T-helper 2 cell treated with Interferon-gamma antibody and Interleukin-4, amounts not matched to agents 100 ng/mL and 5 ng/mL, for 36 hours (primary cell): ENCODE data around the gene RIMBP2. TPM values are rescaled to one million over a fixed set of nuclear protein-coding genes. Genes with fewer than 3 reads are reported as not detected.

Source experiments
- intact Hi-C: fragments of 100-400 bp; cut with micrococcal nuclease; formaldehyde crosslinking; loops from one replicate; pipeline ENCODE4 v1.15.1; 2023
- total RNA-seq: library from RNA; stranded (reverse); gene quantifications from 2 replicates; pipeline ENCODE4 v1.2.3, GENCODE V29; 2022

Gene RIMBP2
- total RNA-seq, 1 donor from 2014 or later = not detected

DNA sequence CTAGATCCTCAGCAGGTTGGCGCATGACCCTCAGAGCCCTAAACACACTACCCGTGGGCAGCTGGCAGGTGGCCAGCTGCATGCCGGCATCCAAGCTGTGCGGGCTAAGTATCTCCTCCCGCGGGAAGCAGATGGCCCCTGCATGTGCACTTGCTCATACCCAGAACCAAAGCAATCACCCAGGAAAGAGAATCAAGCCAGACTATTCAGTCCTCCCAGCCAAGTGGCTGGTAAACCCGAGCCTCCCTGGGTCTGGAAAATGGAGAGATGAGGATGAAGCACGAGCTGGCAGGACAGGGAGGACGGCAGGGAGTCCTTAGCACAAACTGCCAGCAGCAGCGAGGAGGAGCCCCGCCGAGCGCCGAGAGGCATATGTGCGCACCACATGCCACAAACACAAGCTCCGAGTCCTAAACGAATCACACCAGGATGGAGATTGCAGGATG lies 139.7 kb downstream of the RIMBP2 start:
- intact Hi-C loops = no loop called here

DNA sequence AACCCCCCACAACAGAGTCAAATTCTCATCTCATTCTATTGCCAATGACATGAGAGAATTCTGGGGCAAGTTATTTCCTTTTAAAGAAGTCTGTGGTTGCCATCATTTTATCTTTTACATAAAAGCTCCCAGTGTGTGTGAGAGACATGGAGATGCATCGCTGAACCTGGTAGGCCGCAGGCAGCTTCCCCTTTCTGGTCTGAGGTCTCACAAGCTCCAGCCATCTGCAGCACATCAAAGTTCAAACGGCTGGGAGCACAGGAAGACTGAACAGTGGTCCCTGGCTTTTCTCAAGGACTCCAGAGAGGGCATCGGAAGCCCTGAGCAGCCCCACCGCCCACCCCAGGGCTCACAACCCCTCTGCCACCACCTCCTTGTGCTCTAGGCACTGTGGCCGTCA lies 141.7 kb downstream of the RIMBP2 start:
- intact Hi-C loops = no loop called here

DNA sequence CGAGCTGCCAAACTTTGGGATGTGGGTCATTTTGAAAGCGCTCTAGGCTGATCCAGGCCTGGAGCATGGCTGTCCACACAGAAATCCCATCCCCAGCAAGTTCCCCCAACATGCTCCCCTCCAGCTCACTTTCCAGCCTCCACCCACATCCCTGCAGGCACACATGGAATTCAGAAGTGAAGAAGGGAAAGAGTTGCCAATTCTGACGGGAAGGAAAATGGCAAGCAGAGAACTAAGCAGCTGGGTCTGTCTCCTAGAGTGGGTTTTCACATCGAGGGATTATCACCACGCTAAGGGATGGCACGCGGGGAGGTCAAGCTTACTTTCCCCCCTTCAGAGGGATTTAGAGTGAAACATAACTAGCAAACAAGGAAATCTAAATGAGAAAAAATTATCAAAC lies 142.3 kb downstream of the RIMBP2 start:
- intact Hi-C loops = no loop called here

- intact Hi-C loops = no loop called here
These were observed 142.9 kb downstream of the RIMBP2 start for GRCh38 chr12:130573235-130573634.

- intact Hi-C loops = no loop called here
These were observed 143.5 kb downstream of the RIMBP2 start for GRCh38 chr12:130572553-130572952.

DNA sequence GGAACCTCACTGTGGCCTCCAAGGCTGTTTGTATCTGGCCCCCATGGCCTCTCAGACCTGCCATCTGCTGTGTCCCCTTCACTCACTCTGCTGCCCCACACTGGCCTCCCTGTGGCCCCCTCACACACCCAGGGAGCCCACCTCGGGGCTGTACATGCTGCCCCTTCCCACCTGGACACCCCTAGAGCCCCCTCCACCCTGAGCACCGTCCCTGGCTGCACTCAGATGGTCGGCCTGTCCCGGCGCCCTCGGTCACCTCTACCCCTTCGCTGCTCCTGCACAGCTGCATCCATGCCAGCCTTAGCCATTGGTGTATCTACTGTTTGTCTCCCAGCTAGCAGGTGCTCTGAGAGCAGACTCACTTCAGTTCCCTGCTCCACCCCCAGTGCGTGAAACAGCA lies 144.4 kb downstream of the RIMBP2 start:
- intact Hi-C loops = no loop called here

- intact Hi-C loops = no loop called here
These were observed 145.0 kb downstream of the RIMBP2 start for GRCh38 chr12:130571089-130571488.

- intact Hi-C loops = no loop called here
These were observed 146.6 kb downstream of the RIMBP2 start for GRCh38 chr12:130569521-130569920.

DNA sequence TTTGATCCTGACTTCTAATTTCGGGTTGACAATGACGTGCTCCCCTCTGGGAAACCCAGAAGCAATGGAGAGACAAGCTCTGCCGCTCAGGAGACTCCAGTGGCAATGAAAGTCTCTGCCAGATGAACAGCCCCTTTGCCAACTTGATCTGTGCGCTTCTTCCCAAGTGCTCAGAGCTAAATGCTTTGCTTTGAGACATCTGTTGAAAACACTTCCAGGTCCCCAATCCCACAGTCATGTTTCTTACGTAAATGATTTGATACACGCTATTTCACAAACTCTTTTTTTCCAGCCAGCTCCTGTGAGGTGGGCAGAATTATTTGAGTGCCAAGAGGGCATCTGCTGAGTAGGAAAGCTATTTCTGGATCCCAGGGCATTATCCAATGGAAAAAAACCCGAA lies 147.6 kb downstream of the RIMBP2 start:
- intact Hi-C loops = no loop called here

DNA sequence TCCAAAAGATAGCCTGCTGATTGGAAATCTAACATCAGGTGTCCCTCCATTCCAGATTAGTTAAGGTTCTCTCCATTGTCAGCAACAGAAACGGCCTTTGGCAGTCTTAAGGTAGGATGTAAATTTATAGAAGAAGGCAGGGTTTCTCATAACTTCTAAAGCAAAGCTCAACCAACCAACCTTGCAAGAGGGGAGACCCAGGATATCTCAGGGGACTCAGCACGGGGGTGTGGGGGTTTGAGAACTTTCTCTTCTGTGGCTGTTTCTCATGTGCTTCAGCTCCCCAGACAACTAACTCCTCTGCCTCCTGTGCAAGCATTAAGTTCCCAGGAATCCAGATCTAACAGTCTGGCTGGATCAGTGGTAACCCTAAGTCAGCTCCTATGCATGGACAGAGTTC lies 148.1 kb downstream of the RIMBP2 start:
- intact Hi-C loops = no loop called here

DNA sequence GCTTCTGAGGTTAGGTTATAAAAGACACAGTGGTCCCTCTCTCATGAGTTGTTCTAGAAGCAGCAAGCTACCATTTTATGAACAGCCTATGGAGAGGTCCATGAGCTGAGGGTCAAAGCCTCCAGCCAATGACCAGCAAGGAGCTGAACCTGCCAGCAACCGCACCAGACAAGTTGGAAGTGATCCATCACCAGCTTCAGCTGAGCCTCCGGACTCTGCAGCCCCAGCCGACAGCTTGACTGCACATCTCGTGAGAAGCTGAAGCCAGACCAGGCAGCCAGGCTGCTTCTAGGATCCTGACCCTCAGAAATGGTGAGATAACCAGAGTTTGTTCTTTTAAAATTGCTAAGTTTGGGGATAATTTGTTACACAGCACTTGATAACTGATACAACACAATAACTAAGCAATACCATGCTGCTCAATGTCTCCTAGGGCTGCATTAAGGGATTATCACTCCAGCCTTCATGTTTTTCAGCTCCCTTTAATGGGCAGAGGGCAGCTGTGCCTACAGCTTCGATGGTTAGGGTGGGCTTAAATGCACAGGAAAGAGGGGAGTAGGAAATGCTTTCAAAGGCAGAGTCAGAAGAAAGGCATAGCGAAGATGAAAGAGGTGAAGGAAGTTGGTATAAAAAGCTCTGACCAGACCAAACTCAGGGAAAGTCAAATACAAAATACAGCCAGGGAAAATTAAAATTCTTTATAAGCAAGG lies 149.5 kb downstream of the RIMBP2 start:
- intact Hi-C loops = no loop called here

GRCh38 chr12:130565189-130565588 lies 150.9 kb downstream of the RIMBP2 start:
- intact Hi-C loops = no loop called here

GRCh38 chr12:130563323-130563722 lies 152.8 kb downstream of the RIMBP2 start:
- intact Hi-C loops = no loop called here

- intact Hi-C loops = no loop called here
These were observed 153.4 kb downstream of the RIMBP2 start for GRCh38 chr12:130562716-130563115.

DNA sequence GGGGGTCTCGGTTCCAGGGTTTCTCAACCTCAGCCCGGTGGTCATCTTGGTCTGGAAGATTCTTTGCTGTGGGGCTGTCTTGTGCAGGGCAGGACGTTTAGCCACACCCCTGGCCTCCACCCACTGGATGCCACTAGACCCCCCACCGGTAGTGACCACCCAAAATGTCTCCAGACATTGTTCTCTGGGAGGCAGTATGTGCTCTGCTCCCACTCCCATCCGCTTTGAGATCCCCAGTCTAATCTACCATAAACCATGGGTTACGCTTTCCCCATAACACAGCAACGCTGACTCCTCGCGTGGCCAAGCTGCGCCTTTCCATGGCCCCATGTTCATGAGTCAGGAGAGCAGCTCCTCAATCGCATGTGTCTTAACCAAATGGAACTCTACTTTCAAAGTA lies 155.8 kb downstream of the RIMBP2 start:
- intact Hi-C loops = no loop called here

DNA sequence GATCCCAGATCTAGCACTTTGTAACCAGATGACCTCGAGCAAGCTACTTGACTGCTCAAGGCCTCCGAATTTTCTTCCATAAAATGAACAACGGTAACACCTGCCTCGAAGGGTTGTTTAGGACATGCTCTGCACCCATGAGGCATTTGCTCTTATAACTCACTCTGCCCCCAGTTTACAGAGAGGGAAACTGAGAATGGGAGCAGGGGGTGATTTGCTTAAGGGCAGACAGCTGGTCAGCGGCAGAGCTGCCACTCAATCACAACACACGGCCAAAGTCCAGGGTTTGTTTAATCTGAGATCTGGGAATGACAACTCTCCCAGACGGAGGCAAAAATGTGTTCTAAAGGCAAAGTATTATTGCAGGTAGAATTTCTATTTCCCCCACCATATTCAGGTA lies 156.3 kb downstream of the RIMBP2 start:
- intact Hi-C loops = no loop called here

GRCh38 chr12:130557886-130558765 lies 158.0 kb downstream of the RIMBP2 start:
- intact Hi-C loops = no loop called here

DNA sequence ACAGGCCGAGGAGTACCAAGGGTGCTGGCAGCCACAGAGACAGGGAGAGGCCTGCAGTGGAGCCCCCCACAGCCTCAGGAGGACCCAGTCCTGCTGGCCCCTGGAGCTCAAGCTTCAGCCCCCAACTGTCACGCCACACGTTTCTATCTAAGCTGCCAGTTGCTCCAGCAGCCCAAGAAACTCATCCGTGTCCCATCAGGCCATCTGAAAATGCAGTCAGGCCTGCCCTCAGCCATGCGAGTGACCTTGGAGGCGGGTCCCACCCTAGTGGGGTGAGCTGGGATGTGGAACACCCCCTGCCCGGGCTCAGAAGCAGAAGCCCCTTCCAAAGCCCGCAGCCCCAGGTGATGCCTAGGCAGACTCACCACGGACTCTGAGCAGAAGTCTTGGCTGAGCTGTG lies 158.9 kb downstream of the RIMBP2 start:
- intact Hi-C loops = no loop called here

DNA sequence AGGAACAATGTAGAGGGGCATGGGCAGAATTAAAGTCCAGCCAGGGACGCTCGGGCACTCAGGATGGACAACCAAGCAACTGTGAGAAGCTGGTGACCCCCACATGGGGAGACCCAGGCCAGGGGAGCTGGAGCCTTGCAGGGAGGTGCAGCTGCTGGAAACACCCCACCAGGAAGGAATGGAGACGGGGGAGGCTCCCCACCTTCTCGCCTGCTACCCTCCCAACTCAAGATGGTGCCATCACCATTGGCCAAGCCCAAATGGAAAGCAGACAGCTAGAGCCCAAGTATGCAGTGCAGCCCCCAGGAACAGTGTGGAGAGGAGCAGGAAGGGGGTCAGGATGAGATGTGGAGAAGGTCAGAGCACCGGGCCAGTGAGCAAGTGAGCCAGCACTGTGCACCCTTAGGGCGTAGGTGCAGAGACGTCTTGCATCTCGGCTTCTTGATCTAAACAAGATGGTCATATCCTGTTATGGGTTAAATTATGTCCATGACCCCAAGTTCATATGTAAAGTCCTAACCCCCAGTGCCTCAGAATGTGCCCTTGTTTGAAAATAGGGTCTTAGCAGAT lies 159.5 kb downstream of the RIMBP2 start:
- intact Hi-C loops = no loop called here

- intact Hi-C loops = no loop called here
These were observed 160.2 kb downstream of the RIMBP2 start for GRCh38 chr12:130555628-130556485.

- intact Hi-C loops = no loop called here
These were observed 160.9 kb downstream of the RIMBP2 start for GRCh38 chr12:130555221-130555620.
